LNCaP clone FGC (cell line): Measurements from ENCODE around the gene DNAH2.
A peak's percentile ranks its signal among the peaks of the same experiment; 100 is the strongest.

Experiments
- DNase-seq: peaks from one replicate; pipeline ENCODE4 v3.0.0-alpha.2; 2011; ENCODE audit warnings: low read depth
- H3K4me3 ChIP-seq: 2 replicates; pipeline ENCODE4 v1.5.1; 2011; ENCODE audit warnings: mild to moderate bottlenecking, low read depth, low read length, control low read depth
- CTCF ChIP-seq: IDR thresholded peaks from 2 replicates; pipeline ENCODE4 v1.5.1; 2012; ENCODE audit warnings: mild to moderate bottlenecking; ENCODE audit not compliant: control insufficient read depth, insufficient read depth; ENCODE audit errors: extremely low read depth

DNAH2 gene

GRCh38 chr17:7703584-7704479 lies 13.7 kb upstream of the DNAH2 start:
- DNase-seq, result no peak

GRCh38 chr17:7704601-7705268 lies 12.8 kb upstream of the DNAH2 start, which contains the start of gene EFNB3:
TSS of gene EFNB3 (plus strand) at chr17:7705202. CDS start at chr17:7705599, 397 bp downstream.
- peak within 1 kb of the TSS; percentile 44 for H3K4me3 ChIP-seq

More at GRCh38 chr17:7703584-7704479, 13.7 kb upstream of the DNAH2 start:
- H3K4me3 ChIP-seq, result peak overlapping the region; percentile 44
- TF ChIP-seq CTCF, result no peak

GRCh38 chr17:7705269-7706255 lies 12.0 kb upstream of the DNAH2 start:
- no peak for DNase-seq
- H3K4me3 ChIP-seq, result peak overlapping the region; percentile 44
- no peak for TF ChIP-seq CTCF

More at GRCh38 chr17:7704601-7705268, 12.8 kb upstream of the DNAH2 start, which contains the start of gene EFNB3:
- no peak for DNase-seq
- no peak for TF ChIP-seq CTCF

GRCh38 chr17:7706631-7707354 lies 10.8 kb upstream of the DNAH2 start:
- DNase-seq, result no peak
- no peak for TF ChIP-seq CTCF
- H3K4me3 ChIP-seq, result no peak overlapping the region

GRCh38 chr17:7707446-7707845 lies 10.1 kb upstream of the DNAH2 start:
- H3K4me3 ChIP-seq, result no peak overlapping the region
- DNase-seq, result no peak
- no peak for TF ChIP-seq CTCF
